Upper lobe of left lung (tissue), 6 donors: ENCODE data around the gene CMSS1. TPM values are rescaled to one million over a fixed set of nuclear protein-coding genes. Genes with fewer than 3 reads are reported as not detected.
"Not testable (repeated sequence)": the region's sequence is repeated elsewhere in the genome, so short reads cannot be mapped to it uniquely, and the experiment has no call there.

Experiments used
- ATAC-seq, 2 donors: fragments of 200-7000 bp; cut with Tn5 transposase; one replicate each; pipeline ENCODE4 v1.9.1; 2022; ENCODE audit warnings: mild to moderate bottlenecking in 2 of 2, moderate library complexity in 2 of 2; ENCODE audit not compliant: low FRiP score in 2 of 2
- DNase-seq, 2 donors: peaks; one replicate each; pipeline ENCODE4 v3.0.0-alpha.2; 2019 to 2020
- H3K27ac ChIP-seq, 4 donors: fragments of 200-600 bp; sonication (generic); one replicate each; pipeline ENCODE4 v1.5.1; 2016 to 2019
- H3K27me3 ChIP-seq, 4 donors: fragments of 200-600 bp; sonication (generic); one replicate each; pipeline ENCODE4 v1.5.1; 2017 to 2019
- H3K36me3 ChIP-seq, 4 donors: fragments of 200-600 bp; sonication (generic); one replicate each; pipeline ENCODE4 v1.5.1; 2016 to 2019
- H3K4me1 ChIP-seq, 4 donors: fragments of 200-600 bp; sonication (generic); one replicate each; pipeline ENCODE4 v1.5.1; 2018 to 2019
- H3K4me3 ChIP-seq, 4 donors: fragments of 200-600 bp; sonication (generic); one replicate each; pipeline ENCODE4 v1.5.1; 2017 to 2019; ENCODE audit warnings: mild to moderate bottlenecking in 2 of 4, moderate library complexity in 1 of 4
- H3K9me3 ChIP-seq, 4 donors: fragments of 200-600 bp; sonication (generic); one replicate each; pipeline ENCODE4 v1.5.1; 2018 to 2019
- CTCF ChIP-seq, 6 experiments: fragments of 450-650 bp in 4 of 6; fragments of 200-600 bp in 2 of 6; sonication (generic) in 2 of 6; IDR thresholded peaks; one replicate each; pipeline ENCODE4 v1.5.1; 2016 to 2019; ENCODE audit warnings: antibody characterized with exemption in 6 of 6
- EP300 ChIP-seq, 4 donors: sonication (generic); formaldehyde crosslinking; IDR thresholded peaks; one replicate each; pipeline ENCODE4 v1.5.1; 2017; ENCODE audit warnings: antibody characterized with exemption in 4 of 4, control low read depth in 2 of 4
- POLR2A ChIP-seq, 4 donors: fragments of 450-650 bp; IDR thresholded peaks; one replicate each; pipeline ENCODE4 v1.5.1; 2016 to 2017; ENCODE audit warnings: antibody characterized with exemption in 4 of 4, mild to moderate bottlenecking in 2 of 4
- POLR2AphosphoS5 ChIP-seq, 2 donors: sonication (generic); formaldehyde crosslinking; IDR thresholded peaks; one replicate each; pipeline ENCODE4 v1.5.1; 2017; ENCODE audit warnings: antibody characterized with exemption in 2 of 2
- WGBS, 2 donors: methylation state at CpG; one replicate each; pipeline ENCODE4 v1.1.5; 2017 to 2018; 5-methylcytosine and 5-hydroxymethylcytosine counted together
- total RNA-seq, 6 donors: library from RNA; depleted of rRNA in 4 of 6; stranded (reverse); fragments of >200 nt in 4 of 6; gene quantifications; one replicate each; pipeline versions ENCODE4 v1.1.0 to v1.2.1, GENCODE V29; 2016 to 2021
- donor health status: DM: no; HTN: no; CAD: no; lungs with moderate emphysema.
- donor health status: DM: no; HTN: yes; CAD: no; lungs with severe emphysema.

Gene CMSS1
- total RNA-seq, 6 donors from 2014 or later: 4.0 to 21.1 (median 12.0) TPM

GRCh38 chr3:100088735-100089368, 271.2 kb downstream of the CMSS1 start:
- no peak for TF ChIP-seq EP300 (IDR thresholded peaks at IDR 0.05)
- Histone ChIP-seq H3K9me3 (no peaks in the 10 kb centered on the region), H3K27ac (no peak overlapping the region), H3K4me3 (no peak overlapping the region), H3K4me1 (peaks cover 0 to 13% (median 4%) of the 10 kb centered on the region in 4 donors), H3K36me3 (no peaks in the 10 kb centered on the region), H3K27me3 (no peaks in the 10 kb centered on the region)
- ATAC-seq (no peak), DNase-seq (no peak)
- 77% methylated on average over 2 of the region's 2 CpGs for WGBS, 2 donors

- ATAC-seq (peak in 1 of 2 donors; percentile 81), DNase-seq (peak in 1 of 2 donors; percentile 33)
- Histone ChIP-seq H3K27ac (peak overlapping the region in 1 of 4 donors; percentile 22), H3K9me3 (no peaks in the 10 kb centered on the region), H3K36me3 (no peaks in the 10 kb centered on the region), H3K4me3 (no peak overlapping the region), H3K4me1 (peaks cover 0 to 13% (median 4%) of the 10 kb centered on the region in 4 donors), H3K27me3 (no peaks in the 10 kb centered on the region)
- TF ChIP-seq POLR2AphosphoS5 (IDR thresholded peaks at IDR 0.05) (no peak), POLR2A (IDR thresholded peaks at IDR 0.05) (no peak), CTCF (IDR thresholded peaks at IDR 0.05) (peak in 4 of 6 experiments; percentile 15 to 34 (median 24)), EP300 (IDR thresholded peaks at IDR 0.05) (no peak)
- 77 to 86% methylated on average over 7 of the region's 7 CpGs for WGBS, 2 donors
These were observed 272.4 kb downstream of the CMSS1 start for GRCh38 chr3:100089812-100090668.

- Histone ChIP-seq H3K36me3 (no peaks in the 10 kb centered on the region), H3K27ac (peak overlapping the region in 1 of 4 donors; percentile 22), H3K27me3 (no peaks in the 10 kb centered on the region), H3K4me3 (no peak overlapping the region), H3K4me1 (peaks cover 0 to 13% (median 4%) of the 10 kb centered on the region in 4 donors), H3K9me3 (no peaks in the 10 kb centered on the region)
- DNase-seq (no peak), ATAC-seq (no peak)
- TF ChIP-seq POLR2A (IDR thresholded peaks at IDR 0.05) (no peak), EP300 (IDR thresholded peaks at IDR 0.05) (no peak), POLR2AphosphoS5 (IDR thresholded peaks at IDR 0.05) (no peak), CTCF (IDR thresholded peaks at IDR 0.05) (no peak)
These were observed 273.0 kb downstream of the CMSS1 start for GRCh38 chr3:100090669-100091005.

- no peaks in the 10 kb centered on the region for H3K27me3 ChIP-seq
- ATAC-seq (no peak), DNase-seq (no peak)
- no peak overlapping the region for H3K27ac ChIP-seq
- TF ChIP-seq POLR2AphosphoS5 (IDR thresholded peaks at IDR 0.05): no peak
- TF ChIP-seq EP300 (IDR thresholded peaks at IDR 0.05): no peak
- no peak for TF ChIP-seq POLR2A (IDR thresholded peaks at IDR 0.05)
- no peak for TF ChIP-seq CTCF (IDR thresholded peaks at IDR 0.05)
- WGBS, 2 donors: 96 to 97% methylated on average over 1 of the region's 1 CpG
- no peaks in the 10 kb centered on the region for H3K36me3 ChIP-seq
- no peak overlapping the region for H3K4me3 ChIP-seq
- peaks cover 16 to 21% (median 20%) of the 10 kb centered on the region in 4 donors for H3K4me1 ChIP-seq
- H3K9me3 ChIP-seq: no peaks in the 10 kb centered on the region
These were observed 276.2 kb downstream of the CMSS1 start for GRCh38 chr3:100093831-100094230.

- H3K4me1 ChIP-seq: peaks cover 18 to 33% (median 30%) of the 10 kb centered on the region in 4 donors
- ATAC-seq, H3K27ac ChIP-seq, DNase-seq, H3K9me3 ChIP-seq, H3K4me3 ChIP-seq, H3K27me3 ChIP-seq, H3K36me3 ChIP-seq: not testable (repeated sequence)
- WGBS, 2 donors: 97 to 98% methylated on average over 1 of the region's 1 CpG
These were observed 278.6 kb downstream of the CMSS1 start for GRCh38 chr3:100096286-100096685.
